ENCODE results near the gene TNS3.

The TNS3 gene

DNA sequence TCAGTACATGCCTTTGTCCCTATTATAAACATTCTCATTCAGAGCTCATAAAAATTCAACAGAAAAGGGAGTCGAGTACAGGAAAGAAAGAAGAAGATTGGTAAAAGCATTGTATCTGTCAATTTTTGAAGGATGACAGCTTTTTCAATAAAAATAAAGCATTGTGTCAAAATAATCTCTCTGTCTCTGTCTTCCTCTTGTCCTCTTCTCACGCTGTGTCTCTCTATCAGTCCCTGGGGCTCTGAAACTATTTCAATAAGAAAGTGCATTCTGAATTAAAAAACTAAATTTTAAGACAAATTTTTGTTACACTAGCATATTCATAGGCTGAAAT lies 248.4 kb downstream of the TNS3 start:
- no peak overlapping the region for H3K4me3 ChIP-seq (ENCODE audit: low read depth, low read length)
- DNase-seq (ENCODE audit: low read depth): no peak

DNA sequence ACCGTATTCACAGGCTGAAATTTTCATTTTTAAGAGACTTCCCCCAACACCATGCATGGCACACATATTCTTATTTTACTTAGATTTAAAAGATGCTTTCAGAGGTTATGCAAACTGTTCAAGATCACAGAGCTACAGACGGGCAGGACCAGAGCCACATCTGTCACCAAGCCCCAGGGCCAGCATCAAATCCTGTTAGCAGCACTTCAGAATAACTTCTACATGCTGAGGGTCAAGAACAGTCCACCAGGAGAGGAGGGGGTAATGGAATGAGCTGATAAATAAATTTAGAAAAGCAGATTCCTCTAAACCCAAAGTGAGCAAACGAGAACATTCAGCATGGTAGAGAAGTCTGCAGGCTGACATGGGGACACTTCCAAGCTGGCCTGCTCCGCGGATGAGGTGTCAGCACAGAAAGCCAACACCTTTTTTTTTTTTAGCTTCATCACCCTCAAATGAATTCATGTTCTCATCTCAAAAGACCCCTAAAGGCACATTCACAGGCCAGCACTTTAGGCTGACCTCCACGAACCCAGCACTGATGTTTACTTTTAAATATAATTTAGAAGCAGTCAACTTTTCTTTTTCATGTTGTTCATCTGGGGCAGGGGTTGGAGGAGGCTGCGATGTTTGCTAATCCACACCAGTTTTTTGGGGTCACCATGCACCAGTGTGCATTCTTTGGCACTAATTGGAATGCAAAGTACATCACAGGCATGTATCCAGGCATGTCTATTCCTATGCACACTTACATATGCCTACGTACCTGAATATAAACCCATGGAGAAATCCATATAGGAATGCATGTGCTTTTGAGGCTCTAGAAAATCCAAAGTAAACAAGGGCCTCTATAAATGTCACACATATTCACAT lies 249.0 kb downstream of the TNS3 start:
- no peak overlapping the region for H3K4me3 ChIP-seq (ENCODE audit: low read depth, low read length)
- no peak for DNase-seq (ENCODE audit: low read depth)

DNA sequence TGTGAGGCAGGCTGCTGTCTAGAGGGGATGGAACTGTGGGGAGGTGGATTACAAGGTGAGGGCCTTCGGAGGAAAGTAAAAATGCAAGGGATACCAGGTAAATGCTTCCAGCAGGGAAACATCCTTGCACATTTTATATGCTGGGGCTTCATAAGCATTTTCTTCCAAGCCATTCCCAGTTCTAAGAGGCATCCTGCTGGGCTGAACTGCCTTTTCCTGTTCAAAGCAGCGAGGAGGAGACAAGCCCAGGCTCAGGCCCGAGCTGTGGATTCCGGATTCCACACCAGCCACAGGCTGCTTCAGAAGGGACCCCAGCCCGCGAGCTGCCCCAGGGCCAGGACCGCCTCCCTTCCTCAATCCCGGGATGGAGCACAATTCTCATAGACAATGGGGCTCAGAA lies 249.7 kb downstream of the TNS3 start:
- H3K4me3 ChIP-seq (ENCODE audit: low read depth, low read length): no peak overlapping the region
- no peak for DNase-seq (ENCODE audit: low read depth)

DNA sequence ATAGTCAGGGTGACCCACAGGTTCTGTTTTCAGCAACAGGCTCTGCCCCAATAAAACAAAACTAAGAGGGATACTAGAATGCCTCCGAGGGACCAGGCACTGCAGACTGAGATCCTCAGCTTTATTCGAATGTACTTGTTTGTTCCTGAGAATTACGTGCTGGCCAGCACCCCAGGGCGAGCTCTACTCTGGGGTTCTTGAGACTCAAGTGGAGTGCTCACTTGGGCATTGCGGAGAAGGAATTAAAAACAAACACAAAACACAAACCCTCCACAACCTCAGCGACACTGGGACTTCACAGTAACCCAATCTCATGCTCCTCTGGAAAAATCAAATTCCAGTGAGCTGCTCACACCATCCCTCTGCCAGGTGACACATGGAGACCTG lies 250.7 kb downstream of the TNS3 start:
- H3K4me3 ChIP-seq (ENCODE audit: low read depth, low read length): no peak overlapping the region
- DNase-seq (ENCODE audit: low read depth): no peak

DNA sequence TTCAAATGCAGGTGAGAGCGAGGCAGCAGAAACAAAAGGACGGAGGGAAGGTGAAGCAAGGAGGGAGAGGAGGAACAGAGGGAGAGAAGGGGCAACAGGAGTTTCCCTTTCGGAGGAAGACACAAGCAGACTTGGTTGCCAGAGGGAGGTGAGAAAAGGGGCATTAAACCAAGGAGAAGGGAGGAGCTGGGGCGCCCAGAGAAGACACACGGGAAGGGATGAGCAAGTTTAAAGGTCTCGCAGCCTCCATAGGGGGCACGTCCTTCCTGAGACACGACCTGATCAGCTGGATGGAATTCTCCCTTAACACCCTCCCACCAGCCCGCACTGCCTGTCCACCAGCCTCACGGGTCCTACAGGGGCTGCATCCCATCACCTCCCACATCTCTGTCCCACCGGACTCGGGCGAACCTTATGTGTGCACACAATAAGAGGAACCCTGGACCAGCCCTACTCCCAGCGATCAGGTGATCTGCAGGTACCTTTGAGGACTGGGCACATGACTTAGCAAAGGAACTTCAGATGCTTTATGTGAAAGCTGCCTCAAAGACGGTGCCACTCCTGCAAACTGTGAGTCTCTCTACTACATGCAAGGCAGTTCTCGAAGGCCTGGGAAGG lies 251.2 kb downstream of the TNS3 start:
- no peak overlapping the region for H3K4me3 ChIP-seq (ENCODE audit: low read depth, low read length)
- no peak for DNase-seq (ENCODE audit: low read depth)

DNA sequence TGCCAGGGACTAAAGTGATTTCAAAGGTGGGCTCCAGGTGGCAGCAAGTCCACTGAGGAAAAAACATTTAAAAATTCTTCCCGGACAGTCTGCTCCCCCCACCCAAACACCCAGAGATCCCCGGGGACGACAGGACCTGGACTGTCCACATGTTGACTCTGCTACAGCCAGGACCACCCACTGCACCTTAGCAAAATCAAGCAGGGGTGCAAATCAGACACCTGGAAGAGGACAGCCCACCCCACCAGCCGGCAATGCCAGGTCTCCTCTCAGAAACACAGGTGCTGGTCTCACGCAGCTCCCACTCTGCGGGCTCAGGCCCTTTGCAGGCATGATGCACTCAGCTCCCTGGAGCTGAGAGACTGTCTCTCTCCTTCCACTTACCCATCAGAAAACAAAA lies 251.9 kb downstream of the TNS3 start:
- no peak overlapping the region for H3K4me3 ChIP-seq (ENCODE audit: low read depth, low read length)
- DNase-seq (ENCODE audit: low read depth): no peak

DNA sequence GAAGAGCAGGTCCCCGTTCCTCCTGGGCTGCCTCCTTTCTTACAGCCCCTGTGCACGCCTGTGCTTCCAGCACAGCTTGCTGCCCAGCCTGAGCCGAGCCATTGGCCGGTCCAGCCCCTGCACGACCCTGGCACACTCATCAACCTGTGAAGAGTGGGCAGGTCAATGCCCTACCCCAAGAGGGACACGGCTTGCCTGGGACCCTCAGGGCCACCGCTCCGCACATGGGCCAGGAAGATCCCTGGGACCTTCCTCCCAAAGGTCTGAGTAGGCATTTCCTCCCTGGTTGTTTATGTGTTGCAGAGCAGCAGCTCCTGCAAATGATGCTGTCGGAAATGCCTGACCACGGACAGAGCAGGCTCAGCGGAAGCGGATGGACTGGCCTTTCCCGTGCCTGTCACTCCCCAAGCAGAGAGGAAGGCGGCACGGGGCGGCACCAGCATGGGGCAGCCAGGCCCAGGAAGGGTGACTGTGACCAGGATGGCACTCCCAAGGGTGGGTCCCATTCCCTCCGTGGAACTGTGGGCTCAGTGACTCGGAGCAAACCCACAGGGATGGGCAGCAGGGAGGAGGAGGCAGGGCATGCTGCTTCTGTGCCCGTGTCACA lies 252.5 kb downstream of the TNS3 start:
- no peak overlapping the region for H3K4me3 ChIP-seq (ENCODE audit: low read depth, low read length)
- DNase-seq (ENCODE audit: low read depth): no peak

DNA sequence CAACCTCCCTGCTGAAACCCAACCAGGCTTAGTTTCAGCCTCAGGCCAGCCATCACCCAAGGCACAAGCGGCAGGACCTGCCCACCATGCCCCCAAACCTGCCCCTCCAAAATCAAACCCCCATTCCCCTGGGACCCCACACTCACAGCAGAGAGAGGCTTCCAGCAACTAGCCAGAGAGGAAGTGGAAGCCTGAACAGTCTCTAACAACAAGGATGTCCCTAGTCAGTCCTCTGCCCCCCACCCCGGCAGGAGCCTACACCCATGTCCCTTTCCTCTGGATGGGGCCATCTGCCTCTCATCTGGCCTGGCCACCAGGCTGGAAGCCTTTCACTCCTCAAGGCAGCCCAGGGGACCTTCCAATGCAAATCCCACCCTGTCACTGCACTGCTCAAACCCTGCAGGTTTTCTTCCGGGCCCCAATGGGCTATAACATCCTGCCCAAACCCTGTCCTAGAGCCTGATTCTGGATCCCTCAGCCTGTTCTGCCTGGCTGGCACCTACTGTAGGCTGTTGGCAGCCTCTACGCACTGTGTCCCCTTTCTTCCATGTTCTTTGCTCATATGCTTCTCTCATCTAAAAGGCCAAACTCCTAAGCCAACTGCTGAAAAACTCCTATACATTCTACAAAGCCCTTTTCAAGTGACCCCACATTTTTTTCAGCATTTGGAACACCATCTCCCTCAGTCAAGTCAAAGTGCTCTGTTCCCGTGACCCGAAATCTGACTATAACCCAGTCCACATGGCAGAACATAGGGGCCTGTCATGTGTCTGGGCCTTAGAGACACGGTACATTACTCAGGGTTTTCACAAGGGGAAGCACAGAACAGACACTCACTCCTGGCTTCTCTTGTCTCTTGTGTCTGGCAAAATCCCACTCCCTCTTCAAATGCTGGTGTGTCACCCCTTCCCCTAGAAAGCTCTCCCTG lies 253.3 kb downstream of the TNS3 start:
- peak overlapping the region; percentile 4 for H3K4me3 ChIP-seq (ENCODE audit: low read depth, low read length)
- no peak for DNase-seq (ENCODE audit: low read depth)

DNA sequence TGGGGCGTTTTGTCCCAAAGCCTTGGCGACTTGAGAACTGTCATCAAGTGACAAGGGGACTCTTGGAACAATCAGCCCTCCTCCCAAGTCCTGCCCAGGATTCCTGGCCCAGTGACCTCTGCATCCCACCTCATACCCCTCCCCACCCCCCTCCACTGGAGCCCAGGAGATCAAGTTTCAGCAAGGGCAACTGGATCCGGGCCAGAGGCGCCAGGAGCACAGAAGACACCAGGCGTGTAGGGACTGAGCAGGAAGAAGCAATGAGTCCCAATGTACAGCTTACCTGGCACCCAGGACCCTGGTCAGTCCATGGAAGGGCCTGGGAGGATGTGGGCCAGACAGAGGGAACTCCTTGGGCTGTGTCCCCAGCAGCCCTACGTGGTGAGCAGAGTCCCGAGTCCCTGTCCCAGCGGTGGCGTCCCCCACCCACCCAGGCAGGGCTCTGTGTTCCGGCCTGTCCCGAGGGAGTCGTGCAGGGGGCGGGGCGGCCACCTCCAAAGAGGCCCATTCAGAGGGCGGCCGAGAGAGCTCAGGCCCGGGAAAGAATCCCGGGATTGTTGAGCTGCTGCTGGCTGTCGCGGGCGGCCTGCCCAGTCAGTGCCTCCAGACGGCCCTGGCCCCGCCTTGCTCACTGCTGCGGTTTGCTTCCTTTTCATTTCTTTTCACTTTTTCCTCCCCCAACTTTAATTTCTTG lies 254.1 kb downstream of the TNS3 start:
- H3K4me3 ChIP-seq (ENCODE audit: low read depth, low read length): peak overlapping the region; percentile 39
- DNase-seq (ENCODE audit: low read depth): peak; percentile 54

DNA sequence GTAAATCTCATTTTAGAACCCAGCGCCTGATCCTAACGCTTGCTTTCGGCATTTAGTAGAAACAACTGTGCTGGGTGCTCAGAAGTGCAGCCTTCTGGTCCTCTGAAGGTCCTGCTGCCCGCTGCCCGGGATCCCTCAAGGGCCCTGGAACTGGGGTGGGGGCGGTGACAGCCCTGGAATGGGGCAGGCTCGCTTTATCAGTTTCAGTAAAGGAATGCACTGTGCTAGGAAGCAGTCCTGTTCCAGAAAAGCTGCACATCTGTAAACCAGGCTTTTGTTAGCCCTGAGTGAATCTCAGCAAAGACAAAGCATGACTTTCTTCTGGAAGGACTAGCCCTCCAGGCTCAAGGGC lies 254.6 kb downstream of the TNS3 start:
- DNase-seq (ENCODE audit: low read depth): no peak
- peak overlapping the region; percentile 39 for H3K4me3 ChIP-seq (ENCODE audit: low read depth, low read length)

DNA sequence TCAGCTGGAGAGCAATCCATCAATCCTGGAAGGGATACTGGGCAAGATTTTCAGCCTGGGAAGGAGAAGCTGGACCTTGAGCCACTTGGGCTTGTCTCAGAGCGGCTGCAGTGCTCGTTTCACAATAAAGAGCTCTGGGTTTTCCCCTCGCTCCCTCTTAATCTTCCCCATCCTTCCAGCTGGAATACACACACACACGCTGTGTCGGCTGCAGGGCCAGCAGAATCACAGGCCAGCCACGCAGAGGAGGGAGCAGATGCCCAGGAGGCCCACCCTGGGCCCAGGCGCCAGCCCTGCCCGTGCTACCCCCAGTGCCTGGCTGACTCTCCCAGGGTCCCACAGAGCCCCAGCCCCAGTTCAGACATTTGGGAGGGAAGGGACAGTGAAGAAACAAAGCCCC lies 255.1 kb downstream of the TNS3 start:
- peak; percentile 51 for DNase-seq (ENCODE audit: low read depth)
- peak overlapping the region; percentile 39 for H3K4me3 ChIP-seq (ENCODE audit: low read depth, low read length)

DNA sequence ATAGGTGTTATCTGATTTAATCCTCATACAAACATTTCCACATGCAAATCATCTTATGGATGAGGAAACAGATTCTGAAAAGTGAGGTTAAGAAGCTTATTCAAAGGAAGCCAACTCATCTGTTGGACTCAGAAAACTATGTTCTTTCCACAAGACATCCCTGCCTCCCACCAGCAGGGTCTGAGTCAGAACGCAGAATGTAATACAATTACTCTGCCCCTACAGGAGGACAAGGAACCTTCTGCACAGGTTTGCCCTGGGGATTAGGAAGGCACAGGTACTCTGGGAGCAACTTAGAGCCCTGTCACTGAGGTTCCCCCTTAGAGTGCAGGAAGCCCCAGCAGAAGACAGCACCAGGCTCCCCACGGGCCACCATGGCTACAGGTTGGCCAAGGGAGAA lies 255.7 kb downstream of the TNS3 start:
- peak; percentile 64 for DNase-seq (ENCODE audit: low read depth)
- no peak overlapping the region for H3K4me3 ChIP-seq (ENCODE audit: low read depth, low read length)

DNA sequence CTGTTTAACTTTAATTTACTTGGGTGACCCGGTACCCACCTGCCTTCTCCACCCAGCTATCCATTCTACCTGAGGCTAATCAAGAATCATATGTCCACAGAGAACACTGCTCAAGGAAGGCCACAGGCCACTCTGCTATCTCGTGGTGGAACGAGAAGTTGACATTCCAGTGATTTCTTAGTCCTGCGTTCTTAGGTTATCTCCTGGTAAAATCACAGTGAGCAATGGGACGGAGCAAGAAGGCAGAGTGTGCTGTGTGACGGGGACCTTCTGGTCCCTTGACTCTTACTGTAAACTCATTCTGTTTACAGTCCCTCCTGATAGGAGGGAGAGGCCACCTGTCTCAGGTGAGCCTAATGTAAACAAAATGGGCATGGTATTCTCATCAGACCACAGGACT lies 256.6 kb downstream of the TNS3 start:
- no peak overlapping the region for H3K4me3 ChIP-seq (ENCODE audit: low read depth, low read length)
- DNase-seq (ENCODE audit: low read depth): no peak

DNA sequence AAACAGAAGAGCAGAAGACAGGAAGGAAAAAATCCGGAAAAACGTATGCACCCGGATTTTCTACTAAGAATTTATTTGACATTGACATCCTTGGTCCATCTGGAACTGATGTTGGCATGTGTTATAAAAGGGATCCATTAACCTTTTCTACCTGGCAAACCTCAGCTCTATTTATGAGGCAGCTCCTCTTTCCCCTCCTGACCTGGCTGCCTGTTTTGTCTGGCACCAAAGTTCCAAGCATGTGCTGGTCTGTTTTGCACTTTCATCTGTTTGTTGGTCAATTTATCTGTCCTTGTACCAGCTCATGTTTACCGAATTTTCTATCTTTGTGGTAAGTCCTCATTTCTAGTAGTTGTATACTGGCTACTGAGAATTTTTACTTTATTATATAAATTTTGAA lies 258.0 kb downstream of the TNS3 start:
- no peak for DNase-seq (ENCODE audit: low read depth)
- H3K4me3 ChIP-seq (ENCODE audit: low read depth, low read length): no peak overlapping the region

DNA sequence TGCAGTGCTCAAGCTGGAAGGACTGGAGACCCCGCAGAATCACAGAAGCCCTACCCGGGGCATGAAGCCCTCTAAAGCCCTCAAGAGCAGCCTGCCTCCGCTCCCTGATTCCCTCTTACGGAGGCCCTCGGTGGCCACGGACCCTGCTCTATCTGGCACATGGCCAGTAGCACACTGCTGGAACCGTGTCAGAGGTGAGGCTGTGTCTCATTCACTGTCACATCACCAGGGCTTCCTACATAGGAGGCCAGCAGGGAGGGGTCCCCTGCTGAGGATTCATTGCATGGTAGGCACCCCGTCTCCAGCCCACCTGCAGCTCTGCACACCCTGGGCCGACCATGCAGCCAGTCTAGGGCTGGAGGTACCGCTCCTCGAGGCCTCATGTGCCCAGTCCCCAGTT lies 259.2 kb downstream of the TNS3 start:
- H3K4me3 ChIP-seq (ENCODE audit: low read depth, low read length): no peak overlapping the region
- DNase-seq (ENCODE audit: low read depth): no peak

DNA sequence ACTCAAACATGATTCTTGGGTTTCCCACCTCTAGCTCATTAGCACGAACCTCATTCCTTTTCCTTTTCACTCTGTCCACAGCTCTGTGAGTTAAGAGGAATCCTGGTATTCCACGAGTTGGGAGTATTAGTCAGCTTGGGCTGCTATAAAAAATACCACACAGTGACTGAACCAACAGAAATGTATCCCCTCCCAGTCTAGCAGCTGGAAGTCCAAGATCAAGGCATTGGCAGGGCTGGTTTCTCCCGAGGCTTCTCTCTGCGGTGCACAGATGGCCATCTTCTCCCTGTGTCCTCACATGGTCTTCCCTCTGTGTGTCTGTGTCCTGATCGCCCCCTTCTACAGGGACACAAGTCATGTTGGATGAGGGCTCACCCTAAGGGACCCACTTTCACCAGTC lies 261.6 kb downstream of the TNS3 start:
- no peak for DNase-seq (ENCODE audit: low read depth)
- H3K4me3 ChIP-seq (ENCODE audit: low read depth, low read length): no peak overlapping the region

DNA sequence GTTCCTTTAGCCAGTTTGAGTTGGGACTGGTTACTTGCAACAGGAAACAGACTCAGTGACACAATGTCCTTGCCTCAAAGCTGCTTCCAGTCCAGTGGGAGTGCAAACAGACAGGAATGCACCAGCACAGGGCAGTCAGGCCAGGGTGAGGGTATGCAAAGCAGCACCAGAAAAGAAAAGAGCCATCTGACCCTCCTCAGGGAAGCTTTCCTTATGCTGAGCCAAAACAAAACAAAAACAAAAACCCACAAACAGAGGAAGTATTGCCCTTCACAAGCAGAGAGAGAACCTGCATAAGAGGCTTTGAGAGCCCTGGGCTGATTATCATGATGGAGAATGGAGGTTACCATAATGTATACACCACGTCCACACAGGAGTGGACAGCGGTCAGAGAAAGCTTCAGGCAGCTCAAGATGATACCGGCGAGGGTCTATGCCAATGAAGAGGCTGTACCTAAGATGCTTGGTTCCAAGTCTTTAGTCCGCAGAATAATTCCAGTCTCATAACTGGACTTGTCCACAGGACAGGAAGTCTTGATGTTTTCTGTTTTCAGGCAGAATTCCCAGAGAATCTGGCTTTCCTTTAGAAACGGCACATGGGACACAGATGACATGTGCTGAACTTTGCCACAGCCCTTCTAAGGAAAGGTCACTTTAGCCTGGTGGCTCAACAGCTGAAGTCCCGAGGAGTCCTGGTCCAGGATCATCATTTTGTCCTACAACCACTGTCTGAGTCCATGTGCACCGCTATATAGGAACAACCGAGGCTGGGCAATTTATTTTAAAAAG lies 263.3 kb downstream of the TNS3 start:
- DNase-seq (ENCODE audit: low read depth): no peak
- H3K4me3 ChIP-seq (ENCODE audit: low read depth, low read length): no peak overlapping the region

DNA sequence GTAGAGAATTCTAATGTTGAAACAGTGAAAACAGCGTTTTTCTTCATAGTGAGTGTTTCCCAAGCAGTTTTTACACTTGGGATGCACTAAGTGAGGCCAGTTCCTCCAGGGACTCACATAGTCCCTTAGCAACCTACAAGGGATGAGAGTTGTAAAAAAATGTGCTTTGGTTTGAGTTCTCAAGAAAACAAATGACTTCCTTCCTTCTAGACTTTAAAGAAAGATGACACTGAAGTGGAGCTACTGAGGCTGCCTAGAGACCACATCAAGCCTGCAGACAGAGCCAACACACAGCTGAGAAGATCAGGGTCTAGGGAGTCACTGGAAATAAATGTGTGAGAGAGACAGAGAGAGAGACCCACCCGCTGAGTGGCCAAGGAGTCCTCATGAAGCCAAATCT lies 264.4 kb downstream of the TNS3 start:
- H3K4me3 ChIP-seq (ENCODE audit: low read depth, low read length): no peak overlapping the region
- no peak for DNase-seq (ENCODE audit: low read depth)
